Lung (tissue), 12 donors: Measurements from ENCODE around the gene IFNL4. TPM values are rescaled to one million over a fixed set of nuclear protein-coding genes. Genes with fewer than 3 reads are reported as not detected.
"Not testable (repeated sequence)": the region's sequence is repeated elsewhere in the genome, so short reads cannot be mapped to it uniquely, and the experiment has no call there.

Experiments used
- ATAC-seq: fragments of 200-7000 bp; cut with Tn5 transposase; one replicate; pipeline ENCODE4 v1.9.1; 2020; ENCODE audit warnings: moderate number of reproducible peaks; ENCODE audit not compliant: insufficient read depth, low FRiP score
- DNase-seq, 3 donors: peaks; one replicate each; pipeline ENCODE4 v3.0.0-alpha.2; 2013 to 2017
- H3K27ac ChIP-seq, 2 donors: one replicate each; pipeline ENCODE4 v1.5.1; 2013; ENCODE audit warnings: mild to moderate bottlenecking in 2 of 2, moderate library complexity in 2 of 2, control low read depth in 1 of 2, inconsistent platforms in 1 of 2, low read depth in 1 of 2, low read length in 1 of 2
- H3K27me3 ChIP-seq, 3 donors: one replicate each; pipeline ENCODE4 v1.5.1; 2013; ENCODE audit warnings: low read length in 2 of 3; ENCODE audit not compliant: control insufficient read depth in 3 of 3, insufficient read depth in 3 of 3
- H3K36me3 ChIP-seq, 4 donors: one replicate each; pipeline ENCODE4 v1.5.1; 2013; ENCODE audit warnings: low read length in 4 of 4, mild to moderate bottlenecking in 1 of 4, moderate library complexity in 1 of 4; ENCODE audit not compliant: control insufficient read depth in 4 of 4, insufficient read depth in 4 of 4
- H3K4me1 ChIP-seq, 5 donors: one replicate each; pipeline ENCODE4 v1.5.1; 2013; ENCODE audit warnings: low read length in 5 of 5, mild to moderate bottlenecking in 2 of 5, moderate library complexity in 1 of 5; ENCODE audit not compliant: control insufficient read depth in 5 of 5, insufficient read depth in 5 of 5
- H3K4me3 ChIP-seq: one replicate; pipeline ENCODE4 v1.5.1; 2013; ENCODE audit warnings: mild to moderate bottlenecking, control low read depth, moderate library complexity
- H3K9ac ChIP-seq, 2 donors: one replicate each; pipeline ENCODE4 v1.5.1; 2013; ENCODE audit warnings: low read length in 2 of 2, control low read depth in 1 of 2; ENCODE audit not compliant: insufficient read depth in 1 of 2
- H3K9me3 ChIP-seq, 4 donors: one replicate each; pipeline ENCODE4 v1.5.1; 2013; ENCODE audit warnings: low read length in 3 of 4, mild to moderate bottlenecking in 1 of 4, moderate library complexity in 1 of 4; ENCODE audit not compliant: control insufficient read depth in 4 of 4, insufficient read depth in 3 of 4
- CTCF ChIP-seq: IDR thresholded peaks from 2 replicates; pipeline ENCODE4 v1.5.1; 2012; ENCODE audit warnings: mild to moderate bottlenecking; ENCODE audit errors: control extremely low read depth, extremely low read depth
- WGBS, 2 donors: extraction: QIAGEN DNeasy Blood & Tissue Kit; methylation state at CpG; one replicate each; pipeline ENCODE4 v1.1.7; 2013; 5-methylcytosine and 5-hydroxymethylcytosine counted together
- polyA plus RNA-seq, 2 donors: library from polyadenylated mRNA; stranded (reverse); fragments of 200-250 nt; gene quantifications; one replicate each; pipeline ENCODE4 v1.2.1, GENCODE V29; 2013
- total RNA-seq, 2 donors: library from RNA; depleted of rRNA in 1 of 2; stranded (reverse); fragments of >200 nt in 1 of 2; gene quantifications; one replicate each; pipeline ENCODE4 v1.2.1, GENCODE V29; 2014 to 2021
- donor health status: control.
- donor health status: control.
- donor health status: Bipolar disorder and iron deficiency.
- donor health status: healthy.
- donor health status: DM: yes; HTN: yes; CAD: no.

The IFNL4 gene
- total and polyA plus RNA-seq, 4 donors: not detected

GRCh38 chr19:39218230-39219007, 30.2 kb downstream of the IFNL4 start:
- DNase-seq (no peak), ATAC-seq (no peak)
- H3K4me3 ChIP-seq: no peak overlapping the region
- H3K27ac ChIP-seq: no peak overlapping the region
- WGBS, 2 donors: 85 to 92% methylated on average over 15 of the region's 15 CpGs
- TF ChIP-seq CTCF: no peak
- no peak overlapping the region for H3K9ac ChIP-seq
- no peaks in the 10 kb centered on the region for H3K4me1 ChIP-seq
- H3K36me3 ChIP-seq: no peaks in the 10 kb centered on the region
- H3K9me3 ChIP-seq: peaks cover 0 to 7% (median under 1%) of the 10 kb centered on the region in 4 donors
- no peaks in the 10 kb centered on the region for H3K27me3 ChIP-seq

GRCh38 chr19:39217094-39217493, 31.6 kb downstream of the IFNL4 start:
- H3K9me3 ChIP-seq: peaks cover 0 to 7% (median under 1%) of the 10 kb centered on the region in 4 donors
- H3K36me3 ChIP-seq: no peaks in the 10 kb centered on the region
- no peak overlapping the region for H3K9ac ChIP-seq
- DNase-seq: no peak
- H3K27ac ChIP-seq: no peak overlapping the region
- TF ChIP-seq CTCF: no peak
- H3K4me3 ChIP-seq: no peak overlapping the region
- ATAC-seq: no peak
- H3K4me1 ChIP-seq: no peaks in the 10 kb centered on the region
- 84 to 90% methylated on average over 5 of the region's 5 CpGs for WGBS, 2 donors
- no peaks in the 10 kb centered on the region for H3K27me3 ChIP-seq

GRCh38 chr19:39215323-39215722, 33.3 kb downstream of the IFNL4 start:
- not testable (repeated sequence) for H3K27ac ChIP-seq, H3K9ac ChIP-seq
- WGBS, 2 donors: 89 to 92% methylated on average over 3 of the region's 3 CpGs

GRCh38 chr19:39212375-39212742, 36.3 kb downstream of the IFNL4 start:
- Histone ChIP-seq H3K4me3 (no peak overlapping the region), H3K9me3 (peaks cover 0 to 5% (median under 1%) of the 10 kb centered on the region in 4 donors), H3K4me1 (no peaks in the 10 kb centered on the region), H3K9ac (no peak overlapping the region), H3K27ac (no peak overlapping the region), H3K27me3 (no peaks in the 10 kb centered on the region), H3K36me3 (no peaks in the 10 kb centered on the region)
- DNase-seq: no peak
- 24 to 34% methylated on average over 8 of the region's 8 CpGs for WGBS, 2 donors
- no peak for ATAC-seq
- TF ChIP-seq CTCF: no peak

More at GRCh38 chr19:39215323-39215722, 33.3 kb downstream of the IFNL4 start:
- H3K9me3 ChIP-seq, H3K27me3 ChIP-seq, H3K4me3 ChIP-seq, H3K36me3 ChIP-seq, ATAC-seq, DNase-seq, H3K4me1 ChIP-seq: not testable (repeated sequence)
